Breast epithelium (tissue), 4 donors: ENCODE measurements around the gene FASTKD3. TPM values are rescaled to one million over a fixed set of nuclear protein-coding genes. Genes with fewer than 3 reads are reported as not detected.
A peak's percentile ranks its signal among the peaks of the same experiment; 100 is the strongest.
"Not testable (repeated sequence)": the region's sequence is repeated elsewhere in the genome, so short reads cannot be mapped to it uniquely, and the experiment has no call there.

Source experiments
- DNase-seq, 2 donors: peaks; one replicate each; pipeline ENCODE4 v3.0.0-alpha.2; 2019; ENCODE audit warnings: low spot score in 2 of 2
- H3K27ac ChIP-seq, 2 donors: fragments of 200-600 bp; sonication (generic) in 1 of 2; one replicate each; pipeline ENCODE4 v1.5.1; 2016 to 2019; ENCODE audit warnings: mild to moderate bottlenecking in 1 of 2
- H3K27me3 ChIP-seq, 2 donors: fragments of 200-600 bp; sonication (generic) in 1 of 2; one replicate each; pipeline versions ENCODE4 v1.5.1 to v1.6.0; 2017 to 2019; ENCODE audit warnings: control low read depth in 1 of 2, mild to moderate bottlenecking in 1 of 2
- H3K36me3 ChIP-seq: fragments of 200-600 bp; one replicate; pipeline ENCODE4 v1.5.1; 2019
- H3K4me1 ChIP-seq, 2 donors: fragments of 200-600 bp; sonication (generic); one replicate each; pipeline ENCODE4 v1.5.1; 2016 to 2019; ENCODE audit warnings: control low read depth in 1 of 2
- H3K4me3 ChIP-seq, 3 donors: fragments of 200-600 bp; sonication (generic); 1 replicate in 2 of 3; 2 replicates in 1 of 3; pipeline ENCODE4 v1.5.1; 2016 to 2019; ENCODE audit warnings: mild to moderate bottlenecking in 3 of 3, moderate library complexity in 2 of 3
- H3K9me3 ChIP-seq, 2 donors: fragments of 200-600 bp; sonication (generic) in 1 of 2; one replicate each; pipeline ENCODE4 v1.5.1; 2016 to 2019; ENCODE audit warnings: control low read depth in 1 of 2
- POLR2A ChIP-seq: fragments of 450-650 bp; IDR thresholded peaks from one replicate; pipeline ENCODE4 v1.6.1; 2016; ENCODE audit warnings: antibody characterized with exemption, mild to moderate bottlenecking, moderate library complexity
- POLR2AphosphoS5 ChIP-seq, 3 donors: sonication (generic); formaldehyde crosslinking; IDR thresholded peaks; one replicate each; pipeline ENCODE4 v1.6.1; 2017; ENCODE audit warnings: antibody characterized with exemption in 3 of 3
- intact Hi-C: fragments of 100-400 bp; cut with DNase I; formaldehyde crosslinking; loops from one replicate; pipeline ENCODE4 v1.15.1; 2023; ENCODE audit warnings: low total_unique reads
- total RNA-seq, 3 donors: library from RNA; depleted of rRNA; stranded (reverse); fragments of >200 nt; gene quantifications; one replicate each; pipeline ENCODE4 v1.1.0, GENCODE V29; 2016
- TF ChIP-seq, protein P1 (sequence below), 3 donors: fragments of 450-650 bp; IDR thresholded peaks; one replicate each; pipeline ENCODE4 v1.5.1; 2016 to 2017; ENCODE audit warnings: antibody characterized with exemption in 3 of 3, mild to moderate bottlenecking in 3 of 3, moderate library complexity in 3 of 3

Gene FASTKD3, protein sequence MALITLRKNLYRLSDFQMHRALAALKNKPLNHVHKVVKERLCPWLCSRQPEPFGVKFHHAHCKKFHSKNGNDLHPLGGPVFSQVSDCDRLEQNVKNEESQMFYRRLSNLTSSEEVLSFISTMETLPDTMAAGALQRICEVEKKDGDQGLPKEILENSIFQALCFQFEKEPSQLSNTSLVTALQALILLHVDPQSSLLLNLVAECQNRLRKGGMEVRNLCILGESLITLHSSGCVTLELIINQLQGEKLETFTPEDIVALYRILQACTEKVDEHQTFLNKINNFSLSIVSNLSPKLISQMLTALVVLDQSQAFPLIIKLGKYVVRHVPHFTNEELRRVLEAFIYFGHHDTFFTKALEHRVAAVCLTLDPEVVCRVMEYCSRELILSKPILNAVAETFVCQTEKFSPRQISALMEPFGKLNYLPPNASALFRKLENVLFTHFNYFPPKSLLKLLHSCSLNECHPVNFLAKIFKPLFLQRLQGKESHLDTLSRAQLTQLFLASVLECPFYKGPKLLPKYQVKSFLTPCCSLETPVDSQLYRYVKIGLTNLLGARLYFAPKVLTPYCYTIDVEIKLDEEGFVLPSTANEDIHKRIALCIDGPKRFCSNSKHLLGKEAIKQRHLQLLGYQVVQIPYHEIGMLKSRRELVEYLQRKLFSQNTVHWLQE
- total RNA-seq, result 10 to 100 TPM in 2 of 3 donors, 1 to 10 TPM in 1; 5.1 to 13.4 (median 13.3) TPM

DNA sequence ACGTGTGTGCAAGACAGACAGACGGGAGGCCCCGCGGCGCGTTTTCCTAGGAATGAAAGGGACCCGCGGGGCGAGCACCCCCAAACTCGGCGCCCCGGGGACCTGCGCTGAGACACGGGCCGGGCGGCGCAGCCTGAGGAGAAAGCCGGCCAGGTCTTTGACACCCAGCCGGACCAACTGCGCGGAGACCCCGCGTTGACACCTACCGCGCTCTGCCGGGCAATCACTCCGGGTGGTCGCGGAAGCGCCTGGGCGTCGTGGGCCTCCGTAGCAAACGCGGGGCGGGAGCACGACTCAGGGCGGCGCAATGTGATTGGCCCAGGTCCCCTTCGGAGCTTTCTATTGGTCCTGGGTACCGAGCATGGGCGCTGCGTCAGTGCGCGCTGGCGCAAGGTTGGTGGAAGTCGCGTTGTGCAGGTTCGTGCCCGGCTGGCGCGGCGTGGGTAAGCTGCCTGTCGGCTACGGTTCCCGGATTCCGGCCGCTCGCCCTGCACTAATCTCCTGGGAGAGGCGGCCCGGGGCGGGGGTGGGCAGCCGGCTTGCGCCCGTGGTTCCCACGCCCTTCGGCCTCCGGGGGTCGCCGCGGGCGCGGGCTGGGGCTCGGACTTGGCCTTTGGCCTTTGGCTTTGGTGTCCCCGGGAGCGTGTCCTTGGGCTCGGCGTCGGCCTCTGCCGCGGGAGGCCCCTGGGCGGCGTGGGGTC is at the start of gene FASTKD3, which contains the start of gene MTRR:
FASTKD3 (minus strand) TSS at position 259 of the 701 bp plus-strand sequence. CDS start 948 bp downstream, outside the sequence.
MTRR (plus strand) TSS at position 376 of the 701 bp plus-strand sequence. CDS start 1,647 bp downstream, outside the sequence.
- Histone ChIP-seq H3K9me3 (no peaks in the 10 kb centered on the region), H3K36me3 (no peaks in the 10 kb centered on the region), H3K27me3 (no peaks in the 10 kb centered on the region), H3K27ac (peak within 1 kb of the TSS; percentile 73 to 83), H3K4me3 (peak within 1 kb of the TSS; percentile 83 to 100 (median 100)), H3K4me1 (no peaks in the 10 kb centered on the region)
- peak; percentile 89 to 92 for DNase-seq
- intact Hi-C loops, result no loop called here
- TF ChIP-seq POLR2A (peak; percentile 18), POLR2AphosphoS5 (IDR thresholded peaks at IDR 0.05) (peak in 1 of 3 donors; percentile 51)
- TF ChIP-seq, protein P1, sequence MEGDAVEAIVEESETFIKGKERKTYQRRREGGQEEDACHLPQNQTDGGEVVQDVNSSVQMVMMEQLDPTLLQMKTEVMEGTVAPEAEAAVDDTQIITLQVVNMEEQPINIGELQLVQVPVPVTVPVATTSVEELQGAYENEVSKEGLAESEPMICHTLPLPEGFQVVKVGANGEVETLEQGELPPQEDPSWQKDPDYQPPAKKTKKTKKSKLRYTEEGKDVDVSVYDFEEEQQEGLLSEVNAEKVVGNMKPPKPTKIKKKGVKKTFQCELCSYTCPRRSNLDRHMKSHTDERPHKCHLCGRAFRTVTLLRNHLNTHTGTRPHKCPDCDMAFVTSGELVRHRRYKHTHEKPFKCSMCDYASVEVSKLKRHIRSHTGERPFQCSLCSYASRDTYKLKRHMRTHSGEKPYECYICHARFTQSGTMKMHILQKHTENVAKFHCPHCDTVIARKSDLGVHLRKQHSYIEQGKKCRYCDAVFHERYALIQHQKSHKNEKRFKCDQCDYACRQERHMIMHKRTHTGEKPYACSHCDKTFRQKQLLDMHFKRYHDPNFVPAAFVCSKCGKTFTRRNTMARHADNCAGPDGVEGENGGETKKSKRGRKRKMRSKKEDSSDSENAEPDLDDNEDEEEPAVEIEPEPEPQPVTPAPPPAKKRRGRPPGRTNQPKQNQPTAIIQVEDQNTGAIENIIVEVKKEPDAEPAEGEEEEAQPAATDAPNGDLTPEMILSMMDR (IDR thresholded peaks at IDR 0.05), result no peak

DNA sequence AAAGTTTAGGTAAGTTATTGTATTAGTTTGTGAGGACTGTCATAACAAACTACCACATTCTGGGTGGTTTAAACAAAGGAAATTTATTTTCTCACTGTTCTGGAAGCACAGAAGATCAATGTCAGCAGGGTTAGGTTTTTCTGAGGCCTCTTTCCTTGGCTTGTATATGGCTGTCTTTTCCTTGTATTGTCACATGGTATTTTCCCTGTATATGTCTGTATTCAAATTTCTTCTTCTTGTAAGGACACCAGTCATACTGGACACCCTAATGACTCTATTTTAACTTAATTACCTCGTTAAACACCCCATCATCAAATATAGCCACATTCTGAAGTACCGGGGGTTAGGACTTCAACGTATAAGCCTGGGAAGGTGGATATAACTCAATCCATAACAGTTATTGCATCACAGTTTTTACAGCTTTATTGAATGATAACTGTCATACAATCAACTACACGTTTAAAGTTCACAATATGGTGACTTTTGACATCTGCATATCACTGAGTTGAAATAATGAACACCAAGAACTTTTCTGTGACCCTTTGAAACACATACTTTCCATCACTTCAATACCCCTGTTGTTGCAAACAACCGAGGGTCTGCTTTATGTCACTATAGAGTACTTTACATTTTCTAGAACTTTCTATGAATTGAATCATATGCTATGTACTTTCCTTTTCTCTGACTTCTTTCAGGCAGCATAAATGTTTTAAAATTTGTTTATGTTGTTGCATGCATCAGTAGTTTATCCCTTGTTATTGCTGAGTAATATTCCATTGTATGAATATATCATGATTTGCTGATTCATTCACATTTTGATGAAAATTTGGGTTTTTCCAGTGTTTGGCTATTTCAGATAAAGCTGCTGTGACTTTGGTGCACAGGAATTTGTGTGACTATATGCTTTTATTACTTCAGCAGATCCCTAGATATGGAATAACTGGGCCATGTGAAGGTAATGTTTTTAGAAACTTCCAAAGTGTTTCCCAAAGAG is 48.6 kb upstream of the FASTKD3 start:
- H3K27me3 ChIP-seq, result no peaks in the 10 kb centered on the region
- H3K36me3 ChIP-seq, result no peaks in the 10 kb centered on the region
- intact Hi-C loops, result no loop called here
- no peak overlapping the region for H3K4me3 ChIP-seq
- TF ChIP-seq POLR2AphosphoS5 (IDR thresholded peaks at IDR 0.05) (no peak), POLR2A (no peak)
- TF ChIP-seq, protein P1 (IDR thresholded peaks at IDR 0.05), result no peak
- DNase-seq, result no peak
- no peak overlapping the region for H3K27ac ChIP-seq
- H3K4me1 ChIP-seq, result no peaks in the 10 kb centered on the region
- H3K9me3 ChIP-seq, result peaks cover 0 to 14% of the 10 kb centered on the region in 2 donors

DNA sequence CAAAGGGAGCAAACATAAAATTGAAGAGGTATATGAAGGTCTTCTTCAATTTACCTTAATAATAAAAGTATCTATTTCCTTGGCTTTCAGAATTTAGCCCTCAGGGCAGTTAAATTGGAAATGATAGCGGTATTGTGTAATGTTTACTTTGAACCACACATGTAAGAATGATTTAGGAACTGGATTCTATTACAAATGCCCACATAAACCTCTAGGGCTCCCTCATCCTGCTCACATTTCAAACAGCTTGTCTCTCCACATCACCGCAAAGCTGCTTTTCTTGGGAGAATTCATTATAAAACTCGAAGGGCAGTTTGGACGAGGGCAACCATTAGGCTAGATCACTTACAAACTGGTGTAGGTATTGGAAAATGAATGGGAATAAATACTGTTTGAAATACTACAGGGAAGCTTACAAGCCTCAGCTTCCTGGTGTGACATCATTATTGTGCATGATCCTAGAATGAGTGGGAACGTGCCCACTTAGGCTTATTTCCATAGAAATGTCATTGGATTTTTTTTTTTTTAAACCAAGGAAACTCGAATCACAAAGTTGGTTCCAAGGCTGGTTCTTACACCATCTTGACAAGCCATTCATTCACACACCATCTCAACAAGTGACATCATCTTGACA is 47.5 kb upstream of the FASTKD3 start:
- H3K36me3 ChIP-seq, result no peaks in the 10 kb centered on the region
- peaks cover 0 to 24% of the 10 kb centered on the region in 2 donors for H3K9me3 ChIP-seq
- no peak for DNase-seq
- H3K4me1 ChIP-seq, result no peaks in the 10 kb centered on the region
- H3K4me3 ChIP-seq, result no peak overlapping the region
- no peak for TF ChIP-seq POLR2A
- TF ChIP-seq, protein P1 (IDR thresholded peaks at IDR 0.05), result no peak
- no peak for TF ChIP-seq POLR2AphosphoS5 (IDR thresholded peaks at IDR 0.05)
- intact Hi-C loops, result no loop called here
- H3K27me3 ChIP-seq, result no peaks in the 10 kb centered on the region
- no peak overlapping the region for H3K27ac ChIP-seq

DNA sequence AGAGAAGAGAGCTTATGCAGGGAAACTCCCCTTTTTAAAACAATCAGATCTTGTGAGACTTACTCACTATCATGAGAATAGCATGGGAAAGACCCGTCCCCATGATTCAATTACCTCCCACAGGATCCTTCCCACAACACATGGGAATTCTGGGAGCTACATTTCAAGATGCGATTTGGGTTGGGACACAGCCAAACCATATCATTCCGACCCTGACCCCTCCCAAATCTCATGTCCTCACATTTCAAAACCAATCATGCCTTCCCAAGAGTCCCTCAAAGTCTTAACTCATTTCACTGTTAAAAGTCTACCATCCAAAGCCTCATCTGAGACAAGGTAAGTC is 42.6 kb upstream of the FASTKD3 start:
- DNase-seq, intact Hi-C loops, H3K4me3 ChIP-seq, H3K4me1 ChIP-seq, H3K27ac ChIP-seq, H3K36me3 ChIP-seq, H3K27me3 ChIP-seq: not testable (repeated sequence)
- H3K9me3 ChIP-seq, result peaks cover 4 to 44% of the 10 kb centered on the region in 2 donors
